ENCODE results near the gene CD84.
"Not testable (repeated sequence)": the region's sequence is repeated elsewhere in the genome, so short reads cannot be mapped to it uniquely, and the experiment has no call there.

CD84 gene

DNA sequence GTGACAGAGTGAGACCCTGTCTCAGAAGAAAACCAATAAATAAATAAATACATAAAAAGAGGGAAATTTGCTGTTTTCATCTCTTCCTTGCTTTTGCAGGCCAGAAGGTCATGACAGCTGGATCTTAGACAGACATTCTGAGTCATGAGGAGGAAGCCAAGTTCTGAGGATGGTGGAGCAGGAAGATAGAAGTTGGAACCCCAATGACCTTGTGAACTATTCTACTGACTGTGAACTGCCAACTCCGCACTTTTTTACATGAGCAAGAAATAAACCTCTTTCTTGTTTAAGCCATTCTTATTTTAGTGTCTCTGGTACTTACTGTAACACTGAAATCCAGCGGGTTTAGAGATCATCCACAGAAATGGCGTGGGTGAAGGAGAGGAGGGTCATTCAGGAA is 8.5 kb downstream of the CD84 start:
- peak overlapping the region; percentile 28 for H3K27ac Mint-ChIP-seq
- peaks cover 72% of the 10 kb centered on the region for H3K4me1 Mint-ChIP-seq (ENCODE audit: low read depth)
- no peaks in the 10 kb centered on the region for H3K27me3 Mint-ChIP-seq (ENCODE audit: low read depth)
- no peak overlapping the region for H3K4me3 Mint-ChIP-seq
- H3K36me3 Mint-ChIP-seq (ENCODE audit: low read depth), result peaks cover 39% of the 10 kb centered on the region
- H3K9me3 Mint-ChIP-seq, result peaks cover 9% of the 10 kb centered on the region

DNA sequence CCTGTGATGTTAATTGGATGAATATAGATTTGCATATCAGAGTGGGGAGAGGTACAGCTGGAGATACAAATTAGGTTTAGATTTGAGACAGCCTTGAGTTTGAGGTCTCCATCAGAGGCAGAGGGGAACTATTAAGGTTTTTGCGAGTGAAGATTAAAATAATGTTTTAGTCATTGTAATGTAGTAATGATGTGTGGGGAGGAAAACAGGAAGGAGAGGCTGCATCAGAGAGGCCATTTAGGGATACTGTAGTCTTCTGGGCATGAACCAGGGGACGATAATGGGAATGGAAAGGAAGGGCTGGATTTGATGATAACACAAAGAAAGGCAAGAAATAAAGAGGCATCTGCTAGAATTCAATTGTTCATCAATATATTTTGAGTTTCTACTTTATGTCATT is 9.5 kb downstream of the CD84 start:
- Mint-ChIP-seq H3K27me3 (ENCODE audit: low read depth) (no peaks in the 10 kb centered on the region), H3K27ac (peak overlapping the region; percentile 3), H3K4me1 (ENCODE audit: low read depth) (peaks cover 71% of the 10 kb centered on the region), H3K36me3 (ENCODE audit: low read depth) (peaks cover 44% of the 10 kb centered on the region), H3K4me3 (peak overlapping the region; percentile 19), H3K9me3 (peaks cover 9% of the 10 kb centered on the region)

DNA sequence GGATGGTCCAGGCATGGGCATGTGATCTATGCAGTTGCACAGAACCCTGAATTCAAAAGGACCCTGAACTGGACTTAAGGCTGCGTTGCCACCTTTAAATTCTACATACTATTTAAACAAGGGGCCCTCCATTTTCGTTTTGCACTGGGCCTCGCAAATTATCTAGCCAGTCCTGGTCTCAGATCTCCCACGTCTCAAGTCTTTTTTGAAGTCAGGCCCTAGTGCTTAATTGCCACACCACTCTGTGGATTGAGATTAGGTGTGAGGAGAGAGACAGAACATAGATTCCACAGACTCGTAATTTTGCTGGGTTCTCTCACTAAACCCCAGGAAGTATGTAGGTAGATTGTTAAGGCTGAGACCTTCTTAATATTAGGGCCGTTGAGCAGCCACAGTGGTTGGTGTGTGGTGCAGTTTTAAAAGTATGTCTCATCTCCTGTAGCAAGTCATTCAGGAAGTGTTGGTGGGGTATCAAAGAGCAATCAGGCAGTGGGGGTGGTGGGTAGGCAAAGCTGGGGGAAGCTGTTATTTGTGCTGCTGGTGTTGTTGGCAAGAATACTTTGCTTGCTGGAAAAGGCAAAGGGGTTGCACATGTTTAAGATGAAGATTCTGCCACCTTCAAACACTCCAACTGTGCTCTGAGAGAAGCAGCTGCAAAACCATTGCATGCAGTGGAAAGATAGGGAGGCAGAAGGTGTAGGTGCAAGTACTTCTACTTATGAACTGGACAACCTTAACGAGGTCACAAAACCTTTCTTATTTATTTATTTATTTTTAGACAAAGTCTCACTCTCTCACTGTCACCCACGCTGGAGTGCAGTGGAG is 11.2 kb downstream of the CD84 start:
- Mint-ChIP-seq H3K36me3 (ENCODE audit: low read depth) (peaks cover 44% of the 10 kb centered on the region), H3K4me3 (peak overlapping the region; percentile 75), H3K27me3 (ENCODE audit: low read depth) (no peaks in the 10 kb centered on the region), H3K27ac (peak overlapping the region; percentile 85), H3K4me1 (ENCODE audit: low read depth) (peaks cover 63% of the 10 kb centered on the region), H3K9me3 (peaks cover 14% of the 10 kb centered on the region)

DNA sequence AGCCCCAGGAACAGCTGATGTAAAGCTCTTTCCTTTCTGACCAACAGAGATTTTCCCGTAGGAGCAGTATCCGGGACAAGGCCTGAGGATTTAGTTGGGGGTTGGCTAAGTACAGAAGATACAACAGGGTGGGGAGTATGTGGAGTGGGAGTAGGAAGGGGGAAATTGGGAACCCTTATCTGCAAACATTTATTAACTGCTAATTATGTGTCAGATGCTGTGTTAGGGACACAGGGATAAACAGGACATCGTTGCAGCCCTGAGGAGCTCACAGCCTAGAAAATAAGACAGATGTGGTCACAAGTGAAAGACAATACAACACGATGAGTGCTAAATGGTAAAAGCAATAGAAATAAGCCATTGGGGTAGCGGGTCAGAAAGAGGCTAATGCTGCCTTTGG is 12.0 kb downstream of the CD84 start:
- Mint-ChIP-seq H3K4me3 (no peak overlapping the region), H3K27ac (peak overlapping the region; percentile 85), H3K9me3 (peaks cover 21% of the 10 kb centered on the region), H3K4me1 (ENCODE audit: low read depth) (peaks cover 59% of the 10 kb centered on the region), H3K27me3 (ENCODE audit: low read depth) (no peaks in the 10 kb centered on the region), H3K36me3 (ENCODE audit: low read depth) (peaks cover 50% of the 10 kb centered on the region)

- Mint-ChIP-seq H3K9me3 (peaks cover 19% of the 10 kb centered on the region), H3K27ac (peak overlapping the region; percentile 49), H3K36me3 (ENCODE audit: low read depth) (peaks cover 44% of the 10 kb centered on the region), H3K4me3 (no peak overlapping the region), H3K4me1 (ENCODE audit: low read depth) (peaks cover 58% of the 10 kb centered on the region), H3K27me3 (ENCODE audit: low read depth) (no peaks in the 10 kb centered on the region)
Measured at GRCh38 chr1:160565564-160565963, 13.7 kb downstream of the CD84 start.

- not testable (repeated sequence) for H3K4me3 Mint-ChIP-seq; H3K27ac Mint-ChIP-seq; H3K27me3 Mint-ChIP-seq (ENCODE audit: low read depth)
- peaks cover 68% of the 10 kb centered on the region for H3K4me1 Mint-ChIP-seq (ENCODE audit: low read depth)
- peaks cover 30% of the 10 kb centered on the region for H3K9me3 Mint-ChIP-seq
- H3K36me3 Mint-ChIP-seq (ENCODE audit: low read depth), result peaks cover 49% of the 10 kb centered on the region
Measured at GRCh38 chr1:160563230-160563629, 16.1 kb downstream of the CD84 start.

DNA sequence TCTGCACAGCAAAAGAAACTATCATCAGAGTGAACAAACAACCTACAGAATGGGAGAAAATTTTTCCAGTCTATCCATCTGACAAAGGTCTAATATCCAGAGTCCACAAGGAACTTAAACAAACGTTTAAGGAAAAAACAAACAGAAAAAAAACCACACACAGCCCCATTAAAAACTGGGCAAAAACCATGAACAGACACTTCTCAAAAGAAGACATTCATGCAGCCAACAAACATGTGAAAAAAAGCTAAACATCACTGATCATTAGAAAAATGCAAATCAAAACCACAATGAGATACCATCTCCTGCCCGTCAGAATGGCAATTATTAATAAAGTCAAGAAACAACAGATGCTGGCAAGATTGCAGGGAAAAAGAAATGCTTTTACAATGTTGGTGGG is 16.6 kb downstream of the CD84 start:
- Mint-ChIP-seq H3K9me3 (peaks cover 30% of the 10 kb centered on the region), H3K4me1 (ENCODE audit: low read depth) (peaks cover 65% of the 10 kb centered on the region), H3K36me3 (ENCODE audit: low read depth) (peaks cover 45% of the 10 kb centered on the region)
- not testable (repeated sequence) for H3K27me3 Mint-ChIP-seq (ENCODE audit: low read depth); H3K4me3 Mint-ChIP-seq; H3K27ac Mint-ChIP-seq

DNA sequence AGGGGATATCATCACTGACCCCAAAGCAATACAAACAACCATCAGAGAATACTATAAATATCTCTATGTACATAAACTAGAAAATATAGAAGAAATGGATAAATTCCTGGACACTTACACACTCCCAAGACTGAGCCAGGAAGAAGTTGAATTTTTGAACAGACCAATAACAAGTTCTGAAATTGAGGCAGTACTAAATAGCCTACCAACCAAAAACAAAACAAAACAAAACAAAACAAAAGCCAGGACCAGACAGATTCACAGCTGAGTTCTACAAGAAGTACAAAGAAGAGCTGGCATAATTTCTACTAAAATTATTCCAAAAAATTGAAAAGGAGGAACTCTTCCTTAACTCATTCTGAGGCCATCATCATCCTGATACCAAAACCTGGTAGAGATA is 18.5 kb downstream of the CD84 start:
- peak overlapping the region; percentile 71 for H3K4me3 Mint-ChIP-seq
- peaks cover 51% of the 10 kb centered on the region for H3K4me1 Mint-ChIP-seq (ENCODE audit: low read depth)
- H3K36me3 Mint-ChIP-seq (ENCODE audit: low read depth), result peaks cover 47% of the 10 kb centered on the region

GRCh38 chr1:160560045-160560705 is 19.1 kb downstream of the CD84 start:
- H3K27ac Mint-ChIP-seq, result peak overlapping the region; percentile 75
- H3K27me3 Mint-ChIP-seq (ENCODE audit: low read depth), result no peaks in the 10 kb centered on the region
- peaks cover 43% of the 10 kb centered on the region for H3K36me3 Mint-ChIP-seq (ENCODE audit: low read depth)
- H3K4me3 Mint-ChIP-seq, result peak overlapping the region; percentile 71
- peaks cover 30% of the 10 kb centered on the region for H3K9me3 Mint-ChIP-seq
- peaks cover 44% of the 10 kb centered on the region for H3K4me1 Mint-ChIP-seq (ENCODE audit: low read depth)

More for the DNA sequence above, 18.5 kb downstream of the CD84 start:
- H3K27me3 Mint-ChIP-seq (ENCODE audit: low read depth), result no peaks in the 10 kb centered on the region
- H3K9me3 Mint-ChIP-seq, result peaks cover 30% of the 10 kb centered on the region
- peak overlapping the region; percentile 75 for H3K27ac Mint-ChIP-seq

- H3K36me3 Mint-ChIP-seq (ENCODE audit: low read depth), result peaks cover 38% of the 10 kb centered on the region
- H3K27ac Mint-ChIP-seq, result peak overlapping the region; percentile 4
- H3K9me3 Mint-ChIP-seq, result peaks cover 30% of the 10 kb centered on the region
- H3K27me3 Mint-ChIP-seq (ENCODE audit: low read depth), result not testable (repeated sequence)
- H3K4me1 Mint-ChIP-seq (ENCODE audit: low read depth), result peaks cover 38% of the 10 kb centered on the region
- peak overlapping the region; percentile 56 for H3K4me3 Mint-ChIP-seq
Measured at GRCh38 chr1:160559437-160559836, 19.9 kb downstream of the CD84 start.

- H3K4me3 Mint-ChIP-seq, result peak overlapping the region; percentile 48
- H3K4me1 Mint-ChIP-seq (ENCODE audit: low read depth), result peaks cover 37% of the 10 kb centered on the region
- peak overlapping the region; percentile 43 for H3K27ac Mint-ChIP-seq
- H3K36me3 Mint-ChIP-seq (ENCODE audit: low read depth), result peaks cover 38% of the 10 kb centered on the region
- H3K9me3 Mint-ChIP-seq, result peaks cover 30% of the 10 kb centered on the region
- H3K27me3 Mint-ChIP-seq (ENCODE audit: low read depth), result no peaks in the 10 kb centered on the region
Measured at GRCh38 chr1:160558660-160559380, 20.5 kb downstream of the CD84 start.

DNA sequence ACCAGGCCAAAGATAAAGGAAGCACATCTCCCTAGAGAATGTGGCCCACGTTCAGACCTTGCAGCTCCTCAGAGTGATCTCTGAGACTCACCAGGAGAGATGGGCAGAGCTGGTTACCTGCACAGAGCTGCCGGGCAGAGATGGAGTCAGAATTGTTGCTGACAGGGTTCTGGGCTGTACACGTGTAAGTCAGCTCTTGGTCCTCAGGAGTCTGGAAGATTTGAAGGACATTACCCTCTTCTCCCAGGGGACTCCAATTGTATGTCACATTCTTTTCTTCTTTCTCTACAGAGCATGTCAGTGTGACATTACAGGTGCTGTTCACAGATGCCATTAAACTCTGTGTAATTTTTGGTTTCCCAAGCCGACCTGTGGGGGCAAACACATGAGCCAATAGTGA is 25.5 kb downstream of the CD84 start:
- Mint-ChIP-seq H3K27me3 (ENCODE audit: low read depth) (no peaks in the 10 kb centered on the region), H3K9me3 (peaks cover 3% of the 10 kb centered on the region), H3K36me3 (ENCODE audit: low read depth) (peaks cover 31% of the 10 kb centered on the region), H3K4me3 (no peak overlapping the region), H3K4me1 (ENCODE audit: low read depth) (peaks cover 20% of the 10 kb centered on the region), H3K27ac (no peak overlapping the region)

DNA sequence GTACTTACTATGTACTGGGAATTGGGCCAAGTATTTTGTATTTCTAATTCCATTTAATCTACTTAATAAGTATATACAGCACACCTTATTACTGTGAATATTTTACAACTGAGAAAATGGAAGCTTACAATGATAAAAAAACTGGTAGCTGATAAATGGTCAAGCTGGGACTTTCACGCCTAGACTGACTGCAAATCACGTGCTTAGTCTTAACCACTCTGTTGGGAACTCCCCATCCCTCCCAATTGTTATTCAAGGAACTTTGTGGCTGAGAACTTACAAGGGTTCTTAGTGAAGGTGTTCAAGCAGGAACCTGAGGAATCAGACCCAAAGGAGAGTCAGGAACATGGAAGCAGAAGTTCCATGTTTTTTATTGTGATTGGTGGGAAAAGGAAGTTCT is 26.9 kb downstream of the CD84 start:
- Mint-ChIP-seq H3K27me3 (ENCODE audit: low read depth) (no peaks in the 10 kb centered on the region), H3K4me1 (ENCODE audit: low read depth) (peaks cover 13% of the 10 kb centered on the region), H3K27ac (no peak overlapping the region), H3K36me3 (ENCODE audit: low read depth) (peaks cover 27% of the 10 kb centered on the region), H3K4me3 (no peak overlapping the region), H3K9me3 (no peaks in the 10 kb centered on the region)

- no peak overlapping the region for H3K4me3 Mint-ChIP-seq
- H3K36me3 Mint-ChIP-seq (ENCODE audit: low read depth), result peaks cover 37% of the 10 kb centered on the region
- peaks cover 14% of the 10 kb centered on the region for H3K4me1 Mint-ChIP-seq (ENCODE audit: low read depth)
- H3K27me3 Mint-ChIP-seq (ENCODE audit: low read depth), result no peaks in the 10 kb centered on the region
- no peaks in the 10 kb centered on the region for H3K9me3 Mint-ChIP-seq
- no peak overlapping the region for H3K27ac Mint-ChIP-seq
Measured at GRCh38 chr1:160550572-160551034, 28.7 kb downstream of the CD84 start.
